ENCODE results near the gene CD99. TPM values are rescaled to one million over a fixed set of nuclear protein-coding genes. Genes with fewer than 3 reads are reported as not detected.
"Not testable (repeated sequence)": the region's sequence is repeated elsewhere in the genome, so short reads cannot be mapped to it uniquely, and the experiment has no call there.

CD99 gene
- total RNA-seq, 4 donors from 2014 or later = 285 to 421 (median 292) TPM

GRCh38 chrX:2756548-2756947 lies 65.5 kb downstream of the CD99 start:
- ATAC-seq = no peak
- no peaks in the 10 kb centered on the region for H3K9me3 ChIP-seq

GRCh38 chrX:2761246-2761645 lies 70.2 kb downstream of the CD99 start:
- WGBS, 2 donors (ENCODE audit: low coverage in 1 of 2) = 60% methylated on average over 2 of the region's 2 CpGs; no CpG with 5 or more reads in 1 of the 2 donors
- no peak for TF ChIP-seq EP300 (IDR thresholded peaks at IDR 0.05)
- TF ChIP-seq POLR2A (IDR thresholded peaks at IDR 0.05) = no peak
- no peak for TF ChIP-seq CTCF (IDR thresholded peaks at IDR 0.05)
- no peak for TF ChIP-seq POLR2AphosphoS5 (IDR thresholded peaks at IDR 0.05)
- Histone ChIP-seq H3K9me3 (no peaks in the 10 kb centered on the region), H3K4me1 (no peaks in the 10 kb centered on the region), H3K4me3 (no peak overlapping the region), H3K27ac (no peak overlapping the region), H3K27me3 (no peaks in the 10 kb centered on the region), H3K36me3 (no peaks in the 10 kb centered on the region)
- ATAC-seq = no peak

More at GRCh38 chrX:2756548-2756947, 65.5 kb downstream of the CD99 start:
- Histone ChIP-seq H3K27ac (no peak overlapping the region), H3K4me3 (no peak overlapping the region), H3K36me3 (no peaks in the 10 kb centered on the region), H3K4me1 (no peaks in the 10 kb centered on the region), H3K27me3 (no peaks in the 10 kb centered on the region)
- TF ChIP-seq POLR2A (IDR thresholded peaks at IDR 0.05) (no peak), CTCF (IDR thresholded peaks at IDR 0.05) (no peak), EP300 (IDR thresholded peaks at IDR 0.05) (no peak), POLR2AphosphoS5 (IDR thresholded peaks at IDR 0.05) (no peak)
- 83 to 100% methylated on average over 1 to 6 of the region's 10 CpGs for WGBS, 2 donors (ENCODE audit: low coverage in 1 of 2)

GRCh38 chrX:2762671-2763070 lies 71.6 kb downstream of the CD99 start:
- H3K9me3 ChIP-seq, H3K27me3 ChIP-seq, H3K4me1 ChIP-seq, H3K4me3 ChIP-seq, H3K36me3 ChIP-seq, ATAC-seq, H3K27ac ChIP-seq: not testable (repeated sequence)
- WGBS, 2 donors (ENCODE audit: low coverage in 1 of 2) = 72% methylated on average over 3 of the region's 4 CpGs; no CpG with 5 or more reads in 1 of the 2 donors

- not testable (repeated sequence) for H3K36me3 ChIP-seq, H3K9me3 ChIP-seq, H3K27ac ChIP-seq, H3K27me3 ChIP-seq, H3K4me3 ChIP-seq, ATAC-seq, H3K4me1 ChIP-seq
- WGBS, 2 donors (ENCODE audit: low coverage in 1 of 2) = 62 to 84% methylated on average over 3 to 16 of the region's 19 CpGs
Measured at GRCh38 chrX:2764766-2765548, 73.9 kb downstream of the CD99 start.

GRCh38 chrX:2765549-2765830 lies 74.4 kb downstream of the CD99 start:
- no peak overlapping the region for H3K27ac ChIP-seq
- no peaks in the 10 kb centered on the region for H3K36me3 ChIP-seq
- WGBS, 2 donors (ENCODE audit: low coverage in 1 of 2) = 55 to 72% methylated on average over 1 to 5 of the region's 5 CpGs
- H3K9me3 ChIP-seq = no peaks in the 10 kb centered on the region
- ATAC-seq = no peak
- H3K27me3 ChIP-seq = no peaks in the 10 kb centered on the region
- no peak for TF ChIP-seq EP300 (IDR thresholded peaks at IDR 0.05)
- TF ChIP-seq POLR2A (IDR thresholded peaks at IDR 0.05) = no peak
- TF ChIP-seq POLR2AphosphoS5 (IDR thresholded peaks at IDR 0.05) = no peak
- TF ChIP-seq CTCF (IDR thresholded peaks at IDR 0.05) = no peak
- no peak overlapping the region for H3K4me3 ChIP-seq
- H3K4me1 ChIP-seq = no peaks in the 10 kb centered on the region

- 73% methylated on average over 5 of the region's 11 CpGs; no CpG with 5 or more reads in 1 of the 2 donors for WGBS, 2 donors (ENCODE audit: low coverage in 1 of 2)
- no peak for ATAC-seq
- H3K27ac ChIP-seq = no peak overlapping the region
Measured at GRCh38 chrX:2766906-2767305, 75.8 kb downstream of the CD99 start.

More at GRCh38 chrX:2766906-2767305, 75.8 kb downstream of the CD99 start:
- H3K4me3 ChIP-seq = no peak overlapping the region
- TF ChIP-seq POLR2A (IDR thresholded peaks at IDR 0.05) (no peak), CTCF (IDR thresholded peaks at IDR 0.05) (no peak), POLR2AphosphoS5 (IDR thresholded peaks at IDR 0.05) (no peak)
- H3K4me1 ChIP-seq = no peaks in the 10 kb centered on the region
- H3K9me3 ChIP-seq = no peaks in the 10 kb centered on the region
- H3K36me3 ChIP-seq = no peaks in the 10 kb centered on the region
- no peaks in the 10 kb centered on the region for H3K27me3 ChIP-seq
